K562 (cell line): Measurements from ENCODE around the gene FAM83F. TPM values are rescaled to one million over a fixed set of nuclear protein-coding genes. Genes with fewer than 3 reads are reported as not detected.

Experiments
- ATAC-seq: fragments of 200-7000 bp; cut with Tn5 transposase; 3 replicates; pipeline ENCODE4 v1.9.1; 2020; ENCODE audit warnings: moderate library complexity
- BruUV-seq: library from RNA; stranded (reverse); fragments of 400-500 nt; replicated peaks from 2 replicates; lab custom pipeline; 2021; lab: Mats Ljungman, UMichigan
- CTCF ChIA-PET: fragments of 300-600 bp; formaldehyde crosslinking; extraction: SDS; loops from one replicate; lab custom pipeline; 2021; ENCODE audit warnings: low intra/inter-chr PET ratio; lab: Yijun Ruan, JAX
- POLR2A ChIA-PET: fragments of 300-600, 350-650 bp; sonication (Branson Sonifier 250); formaldehyde crosslinking; extraction: SDS; loops from one replicate; lab custom pipeline; 2021; ENCODE audit warnings: antibody characterized with exemption, inconsistent platforms; lab: Yijun Ruan, JAX
- DNase-seq, 4 experiments: peaks; one replicate each; pipeline versions ENCODE4 v3.0.0 to v3.0.0-alpha.2; 2011 to 2018; ENCODE audit warnings: low spot score in 3 of 4, mixed read lengths in 3 of 4; ENCODE audit errors: extremely low read depth in 1 of 4
- FAIRE-seq: peaks from 2 replicates; lab custom pipeline; 2011; peaks lifted over from hg19 to GRCh38; lab: Jason Lieb, UNC
- H2AFZ ChIP-seq: 2 replicates; pipeline ENCODE4 v1.6.0; 2011; ENCODE audit warnings: low read depth, low read length, control low read depth, inconsistent platforms
- H3K27ac ChIP-seq: fragments of 200-600 bp; 3 replicates; pipeline ENCODE4 v1.8.0; 2011; ENCODE audit warnings: low read depth, mild to moderate bottlenecking, control low read depth, inconsistent platforms, low read length, moderate library complexity, mixed read lengths; ENCODE audit errors: extremely low read depth
- H3K27me3 ChIP-seq, 2 experiments: fragments of 300-600 bp in 1 of 2; 2 replicates in 1 of 2; 3 replicates in 1 of 2; pipeline versions ENCODE4 v1.6.0 to v1.8.0; 2011; ENCODE audit warnings: inconsistent platforms in 2 of 2, low read length in 2 of 2, mild to moderate bottlenecking in 1 of 2, mixed read lengths in 1 of 2, moderate library complexity in 1 of 2; ENCODE audit not compliant: control insufficient read depth in 2 of 2, insufficient read depth in 2 of 2
- H3K36me3 ChIP-seq: fragments of 300-600 bp; 3 replicates; pipeline ENCODE4 v1.8.0; 2011; ENCODE audit warnings: mild to moderate bottlenecking, low read length, inconsistent platforms; ENCODE audit not compliant: control insufficient read depth, insufficient read depth
- H3K4me1 ChIP-seq, 2 experiments: fragments of 200-600 bp in 1 of 2; replicated peaks in 1 of 2; 2 replicates in 1 of 2; 3 replicates in 1 of 2; pipeline versions ENCODE4 v1.5.1 to v1.8.0; 2011; ENCODE audit warnings: inconsistent platforms in 2 of 2, low read length in 2 of 2, mild to moderate bottlenecking in 1 of 2, mixed read lengths in 1 of 2, moderate library complexity in 1 of 2; ENCODE audit not compliant: control insufficient read depth in 2 of 2, insufficient read depth in 2 of 2
- H3K4me2 ChIP-seq: 2 replicates; pipeline ENCODE4 v1.6.1; 2011; ENCODE audit warnings: low read length, control low read depth, inconsistent platforms, mixed read lengths; ENCODE audit not compliant: insufficient read depth
- H3K4me3 ChIP-seq: fragments of 200-600 bp; sonication (generic), shearing (Covaris generic); 2 replicates; pipeline ENCODE4 v1.5.1; 2016; ENCODE audit warnings: control low read depth, inconsistent platforms
- H3K79me2 ChIP-seq: fragments of 200-600 bp; 3 replicates; pipeline ENCODE4 v1.8.0; 2011; ENCODE audit warnings: low read length, inconsistent platforms; ENCODE audit not compliant: control insufficient read depth, insufficient read depth
- H3K9ac ChIP-seq, 2 experiments: 2 replicates each; pipeline versions ENCODE4 v1.6.0 to v1.6.1; 2011; ENCODE audit warnings: low read depth in 2 of 2, low read length in 2 of 2, control low read depth in 1 of 2, inconsistent platforms in 1 of 2, mild to moderate bottlenecking in 1 of 2, mixed read lengths in 1 of 2; ENCODE audit not compliant: insufficient read depth in 1 of 2
- H3K9me1 ChIP-seq: one replicate; pipeline ENCODE4 v1.6.0; 2011; ENCODE audit warnings: inconsistent platforms, mild to moderate bottlenecking, low read length, moderate library complexity; ENCODE audit not compliant: control insufficient read depth, insufficient read depth
- H3K9me3 ChIP-seq: replicated peaks from 2 replicates; pipeline ENCODE4 v1.5.1; 2011; ENCODE audit warnings: low read depth, low read length, inconsistent platforms; ENCODE audit not compliant: control insufficient read depth, insufficient read depth
- H4K20me1 ChIP-seq: replicated peaks from 2 replicates; pipeline ENCODE4 v1.6.1; 2011; ENCODE audit warnings: low read length, inconsistent platforms, mixed read lengths; ENCODE audit not compliant: control insufficient read depth, insufficient read depth
- ETV6 ChIP-seq, 3 experiments: fragments of 150-350 bp in 1 of 3; sonication (generic) in 1 of 3; formaldehyde crosslinking in 1 of 3; IDR thresholded peaks; 2 replicates each; pipeline versions ENCODE4 v1.6.1 to v1.8.0; 2014 to 2022; ENCODE audit warnings: borderline replicate concordance in 2 of 3, low read depth in 2 of 3, antibody characterized with exemption in 1 of 3, low read length in 1 of 3, mild to moderate bottlenecking in 1 of 3, missing genetic modification reagents in 1 of 3
- ILK ChIP-seq: fragments of 450-650 bp; IDR thresholded peaks from 2 replicates; pipeline ENCODE4 v1.6.1; 2016; ENCODE audit warnings: missing genetic modification characterization, low read depth, mild to moderate bottlenecking, missing compliant biosample characterization, moderate library complexity, borderline replicate concordance
- TCFL5 ChIP-seq: fragments of 250-450 bp; sonication (Bioruptor Pico); conservative IDR thresholded peaks from 2 replicates; pipeline ENCODE4 v1.6.1; 2021; ENCODE audit warnings: mild to moderate bottlenecking, moderate library complexity, matching md5 sums
- ZMIZ1 ChIP-seq, 2 experiments: fragments of 150-350 bp in 1 of 2; IDR thresholded peaks; 2 replicates each; pipeline ENCODE4 v1.6.1; 2012 to 2016; ENCODE audit warnings: low read depth in 2 of 2, low read length in 2 of 2, mild to moderate bottlenecking in 1 of 2, moderate library complexity in 1 of 2
- ZNF3 ChIP-seq: fragments of 250-450 bp; sonication (Bioruptor Pico); IDR thresholded peaks from 2 replicates; pipeline ENCODE4 v1.5.0; 2021; ENCODE audit warnings: mild to moderate bottlenecking, moderate library complexity
- ZNF695 ChIP-seq: fragments of 450-650 bp; formaldehyde crosslinking; IDR thresholded peaks from 2 replicates; pipeline ENCODE4 v1.4.0; 2020; ENCODE audit warnings: mild to moderate bottlenecking, moderate library complexity
- ZNF740 ChIP-seq, 3 experiments: fragments of 200-800 bp in 1 of 3; sonication (Bioruptor generic) in 1 of 3; sonication (generic) in 1 of 3; formaldehyde crosslinking in 1 of 3; IDR thresholded peaks; 2 replicates each; pipeline versions ENCODE4 v1.6.1 to v1.8.0; 2016 to 2022; ENCODE audit warnings: mild to moderate bottlenecking in 2 of 3, missing compliant biosample characterization in 2 of 3, missing genetic modification characterization in 2 of 3, missing genetic modification reagents in 1 of 3
- WGBS: fragments of 100-300 bp; shearing (Covaris generic); methylation state at CpG from one replicate; pipeline ENCODE4 v1.1.6; 2016; ENCODE audit warnings: low coverage, mixed read lengths; ENCODE audit not compliant: insufficient coverage; ENCODE audit errors: missing lambda C conversion rate; 5-methylcytosine and 5-hydroxymethylcytosine counted together
- in situ Hi-C: fragments of 300-500 bp; cut with MboI; formaldehyde crosslinking; loops from 4 replicates; pipeline ENCODE4 v1.15.0; 2018; ENCODE audit warnings: inconsistent platforms, mixed read lengths
- intact Hi-C: fragments of 100-400 bp; cut with micrococcal nuclease; formaldehyde crosslinking; loops from 2 replicates; pipeline ENCODE4 v1.14.2; 2022
- polyA plus RNA-seq, 8 experiments: library from polyadenylated mRNA; depleted of rRNA in 4 of 8; stranded (reverse) in 5 of 8; unstranded in 3 of 8; fragments of >200 nt; fragmentation: Nextera tagmentation in 2 of 8; fragmentation: Illumina TruSeq in 1 of 8; extraction: Ambion mirVana in 2 of 8; extraction: Trizol in 1 of 8; gene quantifications; 2 replicates each; pipeline versions ENCODE4 v1.2.1 to v1.2.3, GENCODE V29; 2011 to 2014; ENCODE audit warnings: inconsistent platforms in 1 of 8, missing spikeins in 1 of 8
- total RNA-seq, 7 experiments: library from RNA; depleted of rRNA in 6 of 7; stranded (reverse); fragments of >200 nt in 6 of 7; fragmentation: Illumina TruSeq in 2 of 7; extraction: Trizol in 2 of 7; gene quantifications; 2 replicates each; pipeline versions ENCODE4 v1.2.1 to v1.2.3, GENCODE V29; 2011 to 2021; ENCODE audit warnings: low replicate concordance in 1 of 7
- TF ChIP-seq, protein P1 (sequence below): fragments of 250-450 bp; sonication (Bioruptor Pico); IDR thresholded peaks from 2 replicates; pipeline ENCODE4 v1.4.0; 2020; ENCODE audit warnings: mild to moderate bottlenecking
- TF ChIP-seq, protein P2 (sequence below): fragments of 450-650 bp; formaldehyde crosslinking; IDR thresholded peaks from 2 replicates; pipeline ENCODE4 v1.4.0; 2020; ENCODE audit warnings: mild to moderate bottlenecking, moderate library complexity
- TF ChIP-seq, protein P3 (sequence below): fragments of 250-450 bp; sonication (Bioruptor Pico); IDR thresholded peaks from 2 replicates; pipeline ENCODE4 v1.5.1; 2021; ENCODE audit warnings: mild to moderate bottlenecking

Gene FAM83F
- total and polyA plus RNA-seq, 9 of the 15 experiments (the other 6 are each of a cell fraction or from before 2014, with no cell fraction given) = under 0.01 to 0.13 (median 0.04) TPM; not detected in 1

- no peaks in the 10 kb centered on the region for H3K9me3 ChIP-seq
- no peak overlapping the region for H3K4me3 ChIP-seq
- in situ Hi-C loops (no loop called here), intact Hi-C loops (no loop called here)
- POLR2A ChIA-PET = interaction anchor here (0.6 to 1.2 kb wide), 3 partner anchors 10 to 1286 kb away, joined by 3 to 4 read pairs (median 3); no protein-coding TSS in a partner anchor
- H3K36me3 ChIP-seq = no peaks in the 10 kb centered on the region; the same call in 2 of the 3 replicates
- no peaks in the 10 kb centered on the region for H3K27me3 ChIP-seq
- H3K9ac ChIP-seq = no peak overlapping the region
- TF ChIP-seq ZNF695 (CRISPR knock-in tag) = no peak
- no peak for TF ChIP-seq ETV6 (IDR thresholded peaks at IDR 0.05; ENCODE audit: borderline replicate concordance in 1 of 2, low read depth in 2 of 2, low read length in 1 of 2)
- no peak for TF ChIP-seq ETV6 (CRISPR knock-in tag; IDR thresholded peaks at IDR 0.05; ENCODE audit: borderline replicate concordance)
- TF ChIP-seq, protein P1, sequence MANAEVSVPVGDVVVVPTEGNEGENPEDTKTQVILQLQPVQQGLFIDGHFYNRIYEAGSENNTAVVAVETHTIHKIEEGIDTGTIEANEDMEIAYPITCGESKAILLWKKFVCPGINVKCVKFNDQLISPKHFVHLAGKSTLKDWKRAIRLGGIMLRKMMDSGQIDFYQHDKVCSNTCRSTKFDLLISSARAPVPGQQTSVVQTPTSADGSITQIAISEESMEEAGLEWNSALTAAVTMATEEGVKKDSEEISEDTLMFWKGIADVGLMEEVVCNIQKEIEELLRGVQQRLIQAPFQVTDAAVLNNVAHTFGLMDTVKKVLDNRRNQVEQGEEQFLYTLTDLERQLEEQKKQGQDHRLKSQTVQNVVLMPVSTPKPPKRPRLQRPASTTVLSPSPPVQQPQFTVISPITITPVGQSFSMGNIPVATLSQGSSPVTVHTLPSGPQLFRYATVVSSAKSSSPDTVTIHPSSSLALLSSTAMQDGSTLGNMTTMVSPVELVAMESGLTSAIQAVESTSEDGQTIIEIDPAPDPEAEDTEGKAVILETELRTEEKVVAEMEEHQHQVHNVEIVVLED (CRISPR knock-in tag) = no peak
- TF ChIP-seq, protein P2, sequence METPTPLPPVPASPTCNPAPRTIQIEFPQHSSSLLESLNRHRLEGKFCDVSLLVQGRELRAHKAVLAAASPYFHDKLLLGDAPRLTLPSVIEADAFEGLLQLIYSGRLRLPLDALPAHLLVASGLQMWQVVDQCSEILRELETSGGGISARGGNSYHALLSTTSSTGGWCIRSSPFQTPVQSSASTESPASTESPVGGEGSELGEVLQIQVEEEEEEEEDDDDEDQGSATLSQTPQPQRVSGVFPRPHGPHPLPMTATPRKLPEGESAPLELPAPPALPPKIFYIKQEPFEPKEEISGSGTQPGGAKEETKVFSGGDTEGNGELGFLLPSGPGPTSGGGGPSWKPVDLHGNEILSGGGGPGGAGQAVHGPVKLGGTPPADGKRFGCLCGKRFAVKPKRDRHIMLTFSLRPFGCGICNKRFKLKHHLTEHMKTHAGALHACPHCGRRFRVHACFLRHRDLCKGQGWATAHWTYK (CRISPR knock-in tag) = no peak
- no peak for TF ChIP-seq ZNF3
- no peak for TF ChIP-seq ZNF740 (CRISPR knock-in tag; IDR thresholded peaks at IDR 0.05)
- TF ChIP-seq ZNF740 (tag; IDR thresholded peaks at IDR 0.05) = no peak
- no peak for TF ChIP-seq TCFL5 (CRISPR knock-in tag)
- TF ChIP-seq ZMIZ1 (IDR thresholded peaks at IDR 0.05; ENCODE audit: low read depth in 2 of 2, low read length in 2 of 2) = no peak
- TF ChIP-seq, protein P3, sequence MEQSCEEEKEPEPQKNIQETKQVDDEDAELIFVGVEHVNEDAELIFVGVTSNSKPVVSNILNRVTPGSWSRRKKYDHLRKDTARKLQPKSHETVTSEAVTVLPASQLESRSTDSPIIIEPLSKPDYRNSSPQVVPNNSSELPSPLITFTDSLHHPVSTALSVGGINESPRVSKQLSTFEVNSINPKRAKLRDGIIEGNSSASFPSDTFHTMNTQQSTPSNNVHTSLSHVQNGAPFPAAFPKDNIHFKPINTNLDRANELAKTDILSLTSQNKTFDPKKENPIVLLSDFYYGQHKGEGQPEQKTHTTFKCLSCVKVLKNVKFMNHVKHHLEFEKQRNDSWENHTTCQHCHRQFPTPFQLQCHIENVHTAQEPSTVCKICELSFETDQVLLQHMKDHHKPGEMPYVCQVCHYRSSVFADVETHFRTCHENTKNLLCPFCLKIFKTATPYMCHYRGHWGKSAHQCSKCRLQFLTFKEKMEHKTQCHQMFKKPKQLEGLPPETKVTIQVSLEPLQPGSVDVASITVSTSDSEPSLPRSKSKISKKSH (CRISPR knock-in tag) = no peak
- TF ChIP-seq ILK = no peak
- no peak overlapping the region for H3K4me2 ChIP-seq
- no peak overlapping the region for H3K27ac ChIP-seq
- H4K20me1 ChIP-seq = no peaks in the 10 kb centered on the region
- no peak for ATAC-seq
- no peak for DNase-seq
- H3K79me2 ChIP-seq = no peaks in the 10 kb centered on the region
- BruUV-seq = no TSS peak
- WGBS = 64% methylated on average over 9 of the region's 9 CpGs
- no peak overlapping the region for H2AFZ ChIP-seq
- peaks cover 3 to 15% of the 10 kb centered on the region in 2 experiments; a peak in 4 of 5 replicates for H3K4me1 ChIP-seq
- no peak for FAIRE-seq
- CTCF ChIA-PET = no interaction called here
- H3K9me1 ChIP-seq = no peaks in the 10 kb centered on the region
These were observed 24.3 kb downstream of the FAM83F start for GRCh38 chr22:40019100-40019499.
